SU-DHL-6 (cell line): ENCODE measurements around the gene ADAMTS17.

Experiments used
- EZH2phosphoT487 ChIP-seq: fragments of 200-600 bp; sonication (generic), shearing (Covaris generic); conservative IDR thresholded peaks from 2 replicates; pipeline ENCODE4 v1.6.1; 2018; ENCODE audit warnings: mild to moderate bottlenecking, antibody characterized with exemption, low read length, moderate library complexity, mixed read lengths
- TF ChIP-seq, protein P1 (sequence below): fragments of 200-600 bp; sonication (generic); IDR thresholded peaks from one replicate; pipeline ENCODE4 v1.5.1; 2017; ENCODE audit warnings: antibody characterized with exemption, mild to moderate bottlenecking, low read length, moderate library complexity; ENCODE audit not compliant: insufficient read depth, poor library complexity, severe bottlenecking

DNA sequence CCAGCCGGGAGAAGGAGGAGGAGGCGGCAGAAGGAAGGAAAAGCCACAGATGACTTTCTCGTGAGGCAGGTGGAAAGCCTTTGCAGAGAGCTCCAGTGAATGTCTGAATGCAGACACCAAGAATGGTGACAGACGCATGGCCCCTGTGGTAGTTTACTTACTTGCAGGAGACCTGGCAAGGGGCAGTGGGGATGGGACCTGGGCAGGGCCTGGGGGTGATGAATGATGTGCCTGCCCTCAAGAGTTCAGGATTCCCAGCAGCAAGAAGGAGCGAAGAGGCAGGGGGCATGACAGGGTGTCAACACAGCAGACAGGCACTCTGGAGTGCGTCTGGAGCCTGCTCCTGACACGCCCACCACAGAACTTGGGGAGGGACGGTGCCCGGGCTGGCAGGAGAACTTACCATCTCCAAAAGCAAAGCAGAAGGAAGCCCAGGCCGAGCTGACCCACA lies 348.1 kb downstream of the ADAMTS17 start:
- TF ChIP-seq, protein P1, sequence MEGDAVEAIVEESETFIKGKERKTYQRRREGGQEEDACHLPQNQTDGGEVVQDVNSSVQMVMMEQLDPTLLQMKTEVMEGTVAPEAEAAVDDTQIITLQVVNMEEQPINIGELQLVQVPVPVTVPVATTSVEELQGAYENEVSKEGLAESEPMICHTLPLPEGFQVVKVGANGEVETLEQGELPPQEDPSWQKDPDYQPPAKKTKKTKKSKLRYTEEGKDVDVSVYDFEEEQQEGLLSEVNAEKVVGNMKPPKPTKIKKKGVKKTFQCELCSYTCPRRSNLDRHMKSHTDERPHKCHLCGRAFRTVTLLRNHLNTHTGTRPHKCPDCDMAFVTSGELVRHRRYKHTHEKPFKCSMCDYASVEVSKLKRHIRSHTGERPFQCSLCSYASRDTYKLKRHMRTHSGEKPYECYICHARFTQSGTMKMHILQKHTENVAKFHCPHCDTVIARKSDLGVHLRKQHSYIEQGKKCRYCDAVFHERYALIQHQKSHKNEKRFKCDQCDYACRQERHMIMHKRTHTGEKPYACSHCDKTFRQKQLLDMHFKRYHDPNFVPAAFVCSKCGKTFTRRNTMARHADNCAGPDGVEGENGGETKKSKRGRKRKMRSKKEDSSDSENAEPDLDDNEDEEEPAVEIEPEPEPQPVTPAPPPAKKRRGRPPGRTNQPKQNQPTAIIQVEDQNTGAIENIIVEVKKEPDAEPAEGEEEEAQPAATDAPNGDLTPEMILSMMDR = no peak
- TF ChIP-seq EZH2phosphoT487 = no peak
